DOHH2 (cell line): ENCODE results near the gene HAT1.

ENCODE experiments used
- CTCF ChIP-seq: fragments of 200-600 bp; sonication (generic); IDR thresholded peaks from one replicate; pipeline ENCODE4 v1.5.1; 2014; ENCODE audit warnings: antibody characterized with exemption, mild to moderate bottlenecking, low read depth, low read length; ENCODE audit not compliant: poor library complexity, severe bottlenecking
- EZH2phosphoT487 ChIP-seq: fragments of 200-600 bp; sonication (generic); IDR thresholded peaks from 2 replicates; pipeline ENCODE4 v1.6.1; 2017; ENCODE audit warnings: borderline replicate concordance, mild to moderate bottlenecking, antibody characterized with exemption, low read length, moderate library complexity, mixed read lengths

- TF ChIP-seq EZH2phosphoT487 (no peak), CTCF (no peak)
Measured at GRCh38 chr2:171894612-171894947, 27.7 kb upstream of the HAT1 start.
